WTC11 (cell line): Measurements from ENCODE around the gene SLC6A9. TPM values are rescaled to one million over a fixed set of nuclear protein-coding genes. Genes with fewer than 3 reads are reported as not detected.

Experiments
- ATAC-seq: fragments of 200-7000 bp; cut with Tn5 transposase; 2 replicates; pipeline ENCODE4 v1.10.0; 2021; ENCODE audit warnings: mild to moderate bottlenecking, moderate library complexity
- CTCF ChIA-PET: fragments of 300-600 bp; sonication (Branson Sonifier 250); formaldehyde crosslinking; loops from one replicate; lab custom pipeline; 2021; ENCODE audit warnings: antibody characterized with exemption; lab: Charles Lee
- POLR2A ChIA-PET: fragments of 350-600 bp; sonication (Branson Sonifier 250); formaldehyde crosslinking; loops from one replicate; lab custom pipeline; 2021; ENCODE audit warnings: antibody characterized with exemption; lab: Charles Lee
- DNase-seq: peaks from one replicate; pipeline ENCODE4 v3.0.0; 2021; ENCODE audit warnings: low spot score
- H3K27ac Mint-ChIP-seq: 2 replicates; pipeline ENCODE4 v1.8.0; 2021; ENCODE audit warnings: mixed read lengths
- H3K27me3 Mint-ChIP-seq: 2 replicates; pipeline ENCODE4 v1.8.0; 2021; ENCODE audit warnings: low read depth, mild to moderate bottlenecking, moderate library complexity, mixed read lengths
- H3K36me3 Mint-ChIP-seq: 2 replicates; pipeline ENCODE4 v1.8.0; 2021; ENCODE audit warnings: mixed read lengths
- H3K4me1 Mint-ChIP-seq: 2 replicates; pipeline ENCODE4 v1.8.0; 2022; ENCODE audit warnings: mixed read lengths
- H3K4me3 Mint-ChIP-seq: 2 replicates; pipeline ENCODE4 v1.8.0; 2021; ENCODE audit warnings: mild to moderate bottlenecking, moderate library complexity, mixed read lengths
- H3K9me3 Mint-ChIP-seq: 2 replicates; pipeline ENCODE4 v1.8.0; 2021; ENCODE audit warnings: mixed read lengths
- AFF4 ChIP-seq: sonication (generic); formaldehyde crosslinking; IDR thresholded peaks from 2 replicates; pipeline ENCODE4 v1.8.1; 2023; ENCODE audit warnings: mild to moderate bottlenecking, missing genetic modification reagents, borderline replicate concordance
- CDX4 ChIP-seq: fragments of 250-450 bp; sonication (Bioruptor Pico); IDR thresholded peaks from 2 replicates; pipeline ENCODE4 v1.9.0; 2021; ENCODE audit warnings: moderate library complexity, mild to moderate bottlenecking, inconsistent platforms, borderline replicate concordance
- FOXP1 ChIP-seq: sonication (generic); formaldehyde crosslinking; IDR thresholded peaks from 2 replicates; pipeline ENCODE4 v1.8.0; 2022; ENCODE audit warnings: missing genetic modification reagents, mild to moderate bottlenecking, moderate library complexity, borderline replicate concordance
- FOXP4 ChIP-seq: sonication (generic); formaldehyde crosslinking; IDR thresholded peaks from 2 replicates; pipeline ENCODE4 v1.8.0; 2022; ENCODE audit warnings: mild to moderate bottlenecking, missing genetic modification reagents
- IRF1 ChIP-seq: sonication (generic); formaldehyde crosslinking; IDR thresholded peaks from 2 replicates; pipeline ENCODE4 v1.8.0; 2023; ENCODE audit warnings: missing genetic modification reagents
- JAZF1 ChIP-seq: fragments of 250-450 bp; sonication (Bioruptor Pico); IDR thresholded peaks from 2 replicates; pipeline ENCODE4 v1.9.0; 2021; ENCODE audit warnings: moderate library complexity, mild to moderate bottlenecking, inconsistent platforms
- JUN ChIP-seq: sonication (generic); formaldehyde crosslinking; IDR thresholded peaks from 2 replicates; pipeline ENCODE4 v1.8.0; 2023; ENCODE audit warnings: mild to moderate bottlenecking, missing genetic modification reagents
- MLX ChIP-seq: sonication (generic); formaldehyde crosslinking; IDR thresholded peaks from 2 replicates; pipeline ENCODE4 v1.8.1; 2023; ENCODE audit warnings: mild to moderate bottlenecking, missing genetic modification reagents, moderate library complexity
- NR1H2 ChIP-seq: sonication (generic); formaldehyde crosslinking; IDR thresholded peaks from 2 replicates; pipeline ENCODE4 v1.9.0; 2021; ENCODE audit warnings: mild to moderate bottlenecking, moderate library complexity, missing genetic modification reagents
- NR3C1 ChIP-seq: sonication (generic); formaldehyde crosslinking; conservative IDR thresholded peaks from 2 replicates; pipeline ENCODE4 v1.8.1; 2023; ENCODE audit warnings: low read depth, mild to moderate bottlenecking, missing genetic modification reagents
- PRDM15 ChIP-seq: sonication (generic); formaldehyde crosslinking; IDR thresholded peaks from 2 replicates; pipeline ENCODE4 v1.8.0; 2022; ENCODE audit warnings: missing genetic modification reagents
- RELA ChIP-seq: sonication (generic); formaldehyde crosslinking; IDR thresholded peaks from 2 replicates; pipeline ENCODE4 v1.8.1; 2022; ENCODE audit warnings: missing genetic modification reagents, mild to moderate bottlenecking, borderline replicate concordance
- TP53 ChIP-seq: sonication (generic); formaldehyde crosslinking; IDR thresholded peaks from 2 replicates; pipeline ENCODE4 v1.8.1; 2023; ENCODE audit warnings: mild to moderate bottlenecking, missing genetic modification reagents
- USF2 ChIP-seq: sonication (generic); formaldehyde crosslinking; IDR thresholded peaks from 2 replicates; pipeline ENCODE4 v1.8.1; 2023; ENCODE audit warnings: mild to moderate bottlenecking, missing genetic modification reagents, moderate library complexity
- ZNF512 ChIP-seq: sonication (generic); formaldehyde crosslinking; IDR thresholded peaks from 2 replicates; pipeline ENCODE4 v1.8.1; 2022; ENCODE audit warnings: missing genetic modification reagents, borderline replicate concordance
- total RNA-seq: library from RNA; stranded (reverse); gene quantifications from 3 replicates; pipeline ENCODE4 v1.2.3, GENCODE V29; 2021

SLC6A9 gene
- total RNA-seq, 1 experiment from 2014 or later = 14.4 TPM

- TF ChIP-seq MLX (CRISPR knock-in tag) = no peak
- no peak for TF ChIP-seq PRDM15 (CRISPR knock-in tag)
Measured at GRCh38 chr1:43963006-43963405, 68.3 kb downstream of the SLC6A9 start (continued).

- Mint-ChIP-seq H3K27me3 (no peaks in the 10 kb centered on the region), H3K9me3 (no peaks in the 10 kb centered on the region), H3K27ac (no peak overlapping the region), H3K4me1 (no peaks in the 10 kb centered on the region), H3K4me3 (no peak overlapping the region), H3K36me3 (peaks cover 3% of the 10 kb centered on the region; the same call in 1 of the 2 replicates)
- ATAC-seq (no peak), DNase-seq (no peak)
- CTCF ChIA-PET = no interaction called here
- no peak for TF ChIP-seq TP53 (CRISPR knock-in tag)
- TF ChIP-seq AFF4 (CRISPR knock-in tag) = no peak
- TF ChIP-seq RELA = no peak
- TF ChIP-seq USF2 (CRISPR knock-in tag) = no peak
- TF ChIP-seq FOXP1 = no peak
- TF ChIP-seq CDX4 (CRISPR knock-in tag) = no peak
- TF ChIP-seq JUN (CRISPR knock-in tag) = no peak
- TF ChIP-seq JAZF1 (CRISPR knock-in tag) = no peak
- TF ChIP-seq NR3C1 (CRISPR knock-in tag) = no peak
- no peak for TF ChIP-seq ZNF512 (CRISPR knock-in tag)
- TF ChIP-seq FOXP4 (CRISPR knock-in tag) = no peak
- TF ChIP-seq NR1H2 (CRISPR knock-in tag) = no peak
- no peak for TF ChIP-seq IRF1 (CRISPR knock-in tag)
- POLR2A ChIA-PET = no interaction called here
Measured at GRCh38 chr1:43962324-43962723, 68.9 kb downstream of the SLC6A9 start.
